Esophagus muscularis mucosa (tissue), 4 donors: ENCODE data around the gene GASK1A. TPM values are rescaled to one million over a fixed set of nuclear protein-coding genes. Genes with fewer than 3 reads are reported as not detected.

ENCODE experiments used
- DNase-seq: peaks from one replicate; pipeline ENCODE4 v3.0.0-alpha.2; 2017; ENCODE audit errors: extremely low spot score
- H3K27ac ChIP-seq, 4 donors: fragments of 200-600 bp; sonication (generic); replicated peaks in 1 of 4; 1 replicate in 3 of 4; 2 replicates in 1 of 4; pipeline ENCODE4 v1.5.1; 2016 to 2019; ENCODE audit warnings: mild to moderate bottlenecking in 1 of 4
- H3K27me3 ChIP-seq, 4 donors: fragments of 200-600 bp; sonication (generic); one replicate each; pipeline versions ENCODE4 v1.5.1 to v1.6.0; 2016 to 2019
- H3K36me3 ChIP-seq, 4 donors: fragments of 200-600 bp; sonication (generic); one replicate each; pipeline ENCODE4 v1.5.1; 2016 to 2019
- H3K4me1 ChIP-seq, 4 donors: fragments of 200-600 bp; sonication (generic); one replicate each; pipeline ENCODE4 v1.5.1; 2016 to 2019
- H3K4me3 ChIP-seq, 4 donors: fragments of 200-600 bp; sonication (generic); 1 replicate in 2 of 4; 2 replicates in 2 of 4; pipeline ENCODE4 v1.5.1; 2016 to 2019; ENCODE audit warnings: mild to moderate bottlenecking in 4 of 4, moderate library complexity in 1 of 4
- H3K9me3 ChIP-seq, 4 donors: fragments of 200-600 bp; sonication (generic); 1 replicate in 3 of 4; 2 replicates in 1 of 4; pipeline ENCODE4 v1.5.1; 2016 to 2019
- CTCF ChIP-seq, 3 experiments: fragments of 200-600 bp in 2 of 3; fragments of 450-650 bp in 1 of 3; sonication (generic) in 2 of 3; IDR thresholded peaks; one replicate each; pipeline ENCODE4 v1.5.1; 2017 to 2019; ENCODE audit warnings: antibody characterized with exemption in 3 of 3, mild to moderate bottlenecking in 2 of 3, moderate library complexity in 1 of 3
- EP300 ChIP-seq: sonication (generic); formaldehyde crosslinking; IDR thresholded peaks from one replicate; pipeline ENCODE4 v1.6.1; 2017; ENCODE audit warnings: antibody characterized with exemption
- POLR2A ChIP-seq: fragments of 450-650 bp; IDR thresholded peaks from one replicate; pipeline ENCODE4 v1.6.1; 2017; ENCODE audit warnings: antibody characterized with exemption, moderate library complexity, mild to moderate bottlenecking, low read depth
- POLR2AphosphoS5 ChIP-seq, 2 donors: sonication (generic); formaldehyde crosslinking; IDR thresholded peaks; one replicate each; pipeline ENCODE4 v1.6.1; 2017; ENCODE audit warnings: antibody characterized with exemption in 2 of 2
- WGBS: methylation state at CpG from one replicate; pipeline ENCODE4 v1.1.5; 2018; 5-methylcytosine and 5-hydroxymethylcytosine counted together
- intact Hi-C: fragments of 100-400 bp; cut with DNase I; formaldehyde crosslinking; loops from one replicate; pipeline ENCODE4 v1.15.1; 2023
- total RNA-seq, 4 donors: library from RNA; depleted of rRNA; stranded (reverse); fragments of >200 nt; gene quantifications; one replicate each; pipeline versions ENCODE4 v1.1.0 to v1.2.1, GENCODE V29; 2016

Gene GASK1A
- total RNA-seq, 4 donors from 2014 or later = 10.2 to 22.1 (median 15.8) TPM

- Histone ChIP-seq H3K4me3 (no peak overlapping the region), H3K27me3 (no peaks in the 10 kb centered on the region), H3K27ac (no peak overlapping the region), H3K9me3 (no peaks in the 10 kb centered on the region), H3K36me3 (no peaks in the 10 kb centered on the region), H3K4me1 (peaks cover 6 to 51% (median 46%) of the 10 kb centered on the region in 4 donors)
- intact Hi-C loops = no loop called here
- WGBS = 76% methylated on average over 5 of the region's 5 CpGs
- no peak for DNase-seq
- no peak for TF ChIP-seq POLR2A
- no peak for TF ChIP-seq CTCF (IDR thresholded peaks at IDR 0.05)
- TF ChIP-seq POLR2AphosphoS5 (IDR thresholded peaks at IDR 0.05) = no peak
- TF ChIP-seq EP300 = no peak
These were observed 44.6 kb downstream of the GASK1A start for GRCh38 chr3:43023746-43024145.

GRCh38 chr3:43024181-43024885, 45.2 kb downstream of the GASK1A start:
- intact Hi-C loops = no loop called here
- Histone ChIP-seq H3K36me3 (no peaks in the 10 kb centered on the region), H3K4me1 (peaks cover 0 to 45% (median 41%) of the 10 kb centered on the region in 4 donors), H3K9me3 (no peaks in the 10 kb centered on the region), H3K27me3 (no peaks in the 10 kb centered on the region), H3K4me3 (no peak overlapping the region), H3K27ac (no peak overlapping the region)
- TF ChIP-seq CTCF (IDR thresholded peaks at IDR 0.05) (no peak), EP300 (no peak), POLR2AphosphoS5 (IDR thresholded peaks at IDR 0.05) (no peak), POLR2A (no peak)
- no peak for DNase-seq
- WGBS = 76% methylated on average over 6 of the region's 6 CpGs

- Histone ChIP-seq H3K9me3 (no peaks in the 10 kb centered on the region), H3K36me3 (no peaks in the 10 kb centered on the region), H3K27ac (no peak overlapping the region), H3K4me1 (peaks cover 0 to 36% (median 32%) of the 10 kb centered on the region in 4 donors), H3K4me3 (no peak overlapping the region), H3K27me3 (no peaks in the 10 kb centered on the region)
- no peak for TF ChIP-seq POLR2A
- TF ChIP-seq EP300 = no peak
- no peak for TF ChIP-seq POLR2AphosphoS5 (IDR thresholded peaks at IDR 0.05)
- TF ChIP-seq CTCF (IDR thresholded peaks at IDR 0.05) = no peak
- 77% methylated on average over 5 of the region's 5 CpGs for WGBS
- DNase-seq = no peak
- intact Hi-C loops = no loop called here
These were observed 46.3 kb downstream of the GASK1A start for GRCh38 chr3:43025423-43025822.

GRCh38 chr3:43028001-43028400, 48.9 kb downstream of the GASK1A start:
- TF ChIP-seq POLR2AphosphoS5 (IDR thresholded peaks at IDR 0.05) = no peak
- TF ChIP-seq POLR2A = no peak
- TF ChIP-seq EP300 = no peak
- TF ChIP-seq CTCF (IDR thresholded peaks at IDR 0.05) = no peak
- WGBS = 71% methylated on average over 1 of the region's 1 CpG
- no peaks in the 10 kb centered on the region for H3K9me3 ChIP-seq

More at GRCh38 chr3:43028001-43028400, 48.9 kb downstream of the GASK1A start:
- DNase-seq = no peak
- Histone ChIP-seq H3K27me3 (no peaks in the 10 kb centered on the region), H3K27ac (no peak overlapping the region), H3K4me1 (peaks cover 0 to 29% (median 27%) of the 10 kb centered on the region in 4 donors), H3K36me3 (peaks cover 0 to 7% (median 0%) of the 10 kb centered on the region in 4 donors), H3K4me3 (no peak overlapping the region)
- intact Hi-C loops = no loop called here
